GM12878 (cell line): ENCODE measurements around the gene HESX1. TPM values are rescaled to one million over a fixed set of nuclear protein-coding genes. Genes with fewer than 3 reads are reported as not detected.

Experiments
- ATAC-seq: fragments of 200-7000 bp; cut with Tn5 transposase; 3 replicates; pipeline ENCODE4 v1.9.1; 2020; ENCODE audit warnings: mild to moderate bottlenecking, moderate library complexity
- BruUV-seq: library from RNA; stranded (reverse); fragments of 400-500 nt; replicated peaks from 2 replicates; lab custom pipeline; 2021; lab: Mats Ljungman, UMichigan
- CTCF ChIA-PET: fragments of 300-600 bp; sonication (Branson Sonifier 250); formaldehyde crosslinking; extraction: SDS; loops from one replicate; lab custom pipeline; 2021; ENCODE audit warnings: inconsistent platforms; lab: Yijun Ruan, JAX
- POLR2A ChIA-PET: fragments of 350-600 bp; formaldehyde crosslinking; extraction: SDS; loops from one replicate; lab custom pipeline; 2021; ENCODE audit warnings: inconsistent platforms; lab: Charles Lee
- RAD21 ChIA-PET: fragments of 300-600 bp; sonication (Branson Sonifier 250); formaldehyde crosslinking; loops from one replicate; lab custom pipeline; 2023; ENCODE audit warnings: antibody characterized with exemption; ENCODE audit not compliant: unreplicated experiment; lab: Charles Lee
- SMC1A ChIA-PET: fragments of 300-600 bp; sonication (Branson Sonifier 250); formaldehyde crosslinking; loops from one replicate; lab custom pipeline; 2023; ENCODE audit not compliant: unreplicated experiment, uncharacterized antibody; lab: Charles Lee
- DNase-seq: peaks from one replicate; pipeline ENCODE4 v3.0.0-alpha.2; 2011; ENCODE audit warnings: low read depth, low spot score
- FAIRE-seq: peaks from 3 replicates; lab custom pipeline; 2011; peaks lifted over from hg19 to GRCh38; lab: Jason Lieb, UNC
- H2AFZ ChIP-seq: 2 replicates; pipeline ENCODE4 v1.6.0; 2011; ENCODE audit warnings: low read depth, low read length, control low read depth; ENCODE audit not compliant: control insufficient read depth
- H3K27ac ChIP-seq: 2 replicates; pipeline ENCODE4 v1.5.1; 2011; ENCODE audit warnings: control low read depth; ENCODE audit not compliant: control insufficient read depth, insufficient read depth
- H3K27me3 ChIP-seq, 2 experiments: replicated peaks in 1 of 2; 2 replicates each; pipeline versions ENCODE4 v1.6.0 to v1.6.1; 2011; ENCODE audit warnings: low read length in 1 of 2; ENCODE audit not compliant: control insufficient read depth in 2 of 2, insufficient read depth in 2 of 2
- H3K36me3 ChIP-seq, 2 experiments: 2 replicates each; pipeline ENCODE4 v1.5.1; 2011; ENCODE audit warnings: low read length in 1 of 2; ENCODE audit not compliant: control insufficient read depth in 2 of 2, insufficient read depth in 2 of 2
- H3K4me1 ChIP-seq: 2 replicates; pipeline ENCODE4 v1.6.1; 2011; ENCODE audit warnings: mild to moderate bottlenecking, low read length, moderate library complexity, mixed read lengths; ENCODE audit not compliant: control insufficient read depth, insufficient read depth
- H3K4me2 ChIP-seq: 2 replicates; pipeline ENCODE4 v1.6.0; 2011; ENCODE audit warnings: control low read depth; ENCODE audit not compliant: control insufficient read depth, insufficient read depth
- H3K4me3 ChIP-seq: fragments of 200-600 bp; sonication (generic); 2 replicates; pipeline ENCODE4 v1.5.1; 2016
- H3K79me2 ChIP-seq: 2 replicates; pipeline ENCODE4 v1.6.0; 2011; ENCODE audit warnings: low read length; ENCODE audit not compliant: control insufficient read depth, insufficient read depth
- H3K9ac ChIP-seq: 2 replicates; pipeline ENCODE4 v1.8.0; 2011; ENCODE audit warnings: low read length, control low read depth, mixed read lengths; ENCODE audit not compliant: control insufficient read depth, insufficient read depth
- H3K9me3 ChIP-seq: replicated peaks from 3 replicates; pipeline ENCODE4 v1.5.1; 2011; ENCODE audit warnings: mild to moderate bottlenecking, low read length; ENCODE audit not compliant: control insufficient read depth, insufficient read depth
- H4K20me1 ChIP-seq: 2 replicates; pipeline ENCODE4 v1.6.0; 2011; ENCODE audit not compliant: control insufficient read depth, insufficient read depth
- CBX5 ChIP-seq: sonication (generic); IDR thresholded peaks from 2 replicates; pipeline ENCODE4 v1.6.1; 2016; ENCODE audit warnings: low read depth, moderate library complexity, mild to moderate bottlenecking, inconsistent platforms
- MTA2 ChIP-seq: fragments of 450-650 bp; IDR thresholded peaks from 2 replicates; pipeline ENCODE4 v1.6.1; 2016; ENCODE audit warnings: low read depth, mild to moderate bottlenecking, moderate library complexity
- RELB ChIP-seq: fragments of 450-650 bp; IDR thresholded peaks from 2 replicates; pipeline ENCODE4 v1.6.1; 2017; ENCODE audit warnings: low read depth, mild to moderate bottlenecking, moderate library complexity
- RUNX3 ChIP-seq: IDR thresholded peaks from 2 replicates; pipeline ENCODE4 v1.6.1; 2012; ENCODE audit warnings: low read length, inconsistent platforms
- SMARCA5 ChIP-seq: fragments of 450-650 bp; IDR thresholded peaks from 2 replicates; pipeline ENCODE4 v1.6.1; 2017; ENCODE audit warnings: mild to moderate bottlenecking
- TCF7 ChIP-seq: IDR thresholded peaks from 2 replicates; pipeline ENCODE4 v1.6.1; 2014; ENCODE audit warnings: antibody characterized with exemption, borderline replicate concordance
- WGBS: methylation state at CpG from one replicate; pipeline ENCODE4 v1.1.6; 2016; ENCODE audit warnings: low lambda C conversion rate; ENCODE audit not compliant: insufficient replicate concordance, insufficient coverage; ENCODE audit errors: missing lambda C conversion rate; 5-methylcytosine and 5-hydroxymethylcytosine counted together
- in situ Hi-C: fragments of 300-500 bp; cut with MboI; formaldehyde crosslinking; loops from 9 replicates; pipeline ENCODE4 v1.14.3; 2018; ENCODE audit warnings: mixed read lengths
- intact Hi-C: fragments of 100-400 bp; cut with micrococcal nuclease; formaldehyde crosslinking; loops from one replicate; pipeline ENCODE4 v1.14.2; 2022; ENCODE audit not compliant: unreplicated experiment
- polyA plus RNA-seq, 11 experiments: library from polyadenylated mRNA; depleted of rRNA in 4 of 11; unstranded in 6 of 11; stranded (reverse) in 5 of 11; fragments of >200 nt; fragmentation: Nextera tagmentation in 4 of 11; fragmentation: Illumina TruSeq in 1 of 11; extraction: Ambion mirVana in 4 of 11; extraction: Trizol in 1 of 11; gene quantifications; 1 replicate in 1 of 11; 2 replicates in 10 of 11; pipeline versions ENCODE4 v1.2.1 to v1.2.3, GENCODE V29; 2011 to 2016; ENCODE audit warnings: inconsistent platforms in 2 of 11, missing spikeins in 2 of 11, low read depth in 1 of 11
- total RNA-seq, 4 experiments: library from RNA; depleted of rRNA in 3 of 4; stranded (reverse); fragments of >200 nt in 3 of 4; fragmentation: Illumina TruSeq in 1 of 4; extraction: Trizol in 1 of 4; gene quantifications; 2 replicates each; pipeline versions ENCODE4 v1.2.1 to v1.2.3, GENCODE V29; 2013 to 2021

Gene HESX1
- total and polyA plus RNA-seq, 10 of the 15 experiments (the other 5 are each of a cell fraction or from before 2014, with no cell fraction given), result 2.5 to 5.9 (median 4.3) TPM

GRCh38 chr3:57234613-57235575, 35.1 kb upstream of the HESX1 start (continued):
- TF ChIP-seq RUNX3 (peak; percentile 49; the same call in 1 of the 2 replicates), RELB (0 out of 2 replicates have a peak, but pooled peaks have one; percentile 28), SMARCA5 (no peak), TCF7 (no peak)

GRCh38 chr3:57233799-57234198, 34.0 kb upstream of the HESX1 start:
- SMC1A ChIA-PET, result interaction anchor here (0.7 to 1.8 kb wide), 7 partner anchors 11 to 64 kb away, joined by 3 to 8 read pairs (median 3); no protein-coding TSS in a partner anchor
- no peaks in the 10 kb centered on the region; the same call in 2 of the 3 replicates for H3K9me3 ChIP-seq
- in situ Hi-C loops, result no loop called here
- H4K20me1 ChIP-seq, result no peaks in the 10 kb centered on the region
- CTCF ChIA-PET, result interaction anchor here (0.9 to 1.6 kb wide), 6 partner anchors 9 to 164 kb away, joined by 3 to 8 read pairs (median 6); no protein-coding TSS in a partner anchor
- H3K79me2 ChIP-seq, result peaks cover 51% of the 10 kb centered on the region
- POLR2A ChIA-PET, result interaction anchor here (0.6 to 3.2 kb wide), 7 partner anchors 8 to 37 kb away, joined by 3 to 15 read pairs (median 6); no protein-coding TSS in a partner anchor
- no peak overlapping the region for H2AFZ ChIP-seq
- no peak for FAIRE-seq
- H3K27me3 ChIP-seq, result no peaks in the 10 kb centered on the region
- no peak overlapping the region; the same call in 1 of the 2 replicates for H3K4me2 ChIP-seq
- RAD21 ChIA-PET, result interaction anchor here (1.2 to 1.5 kb wide), 2 partner anchors 37 to 55 kb away, joined by 4 to 7 read pairs; no protein-coding TSS in a partner anchor
- no peak overlapping the region for H3K4me3 ChIP-seq
- H3K27ac ChIP-seq, result no peak overlapping the region
- WGBS, result 93% methylated on average over 2 of the region's 2 CpGs
- H3K36me3 ChIP-seq, result peaks cover 0 to 14% of the 10 kb centered on the region in 2 experiments; a peak in 2 of 4 replicates
- H3K9ac ChIP-seq, result no peak overlapping the region
- no peak for ATAC-seq
- H3K4me1 ChIP-seq, result peaks cover 3% of the 10 kb centered on the region; the same call in 1 of the 2 replicates
- no peak for DNase-seq
- TF ChIP-seq MTA2 (no peak), CBX5 (no peak)
- intact Hi-C loops, result no loop called here
- no TSS peak for BruUV-seq
